ENCODE measurements around the gene KCNQ1OT1. TPM values are rescaled to one million over a fixed set of nuclear protein-coding genes. Genes with fewer than 3 reads are reported as not detected.

The KCNQ1OT1 gene
- polyA plus RNA-seq, 3 donors from 2014 or later = 0.04 to 0.12 TPM; not detected in 1

GRCh38 chr11:2566223-2567025 is 133.4 kb downstream of the KCNQ1OT1 start:
- H3K36me3 Mint-ChIP-seq = no peaks in the 10 kb centered on the region
- H3K9me3 Mint-ChIP-seq = no peaks in the 10 kb centered on the region
- H3K4me1 Mint-ChIP-seq = peaks cover 0 to 2% of the 10 kb centered on the region in 2 donors
- no peak overlapping the region for H3K27ac Mint-ChIP-seq
- peaks cover 0 to 6% (median 0%) of the 10 kb centered on the region in 3 donors for H3K27me3 Mint-ChIP-seq (ENCODE audit: low read depth in 3 of 3)
- H3K4me3 Mint-ChIP-seq = no peak overlapping the region
- DNase-seq = no peak

- H3K36me3 Mint-ChIP-seq = no peaks in the 10 kb centered on the region
- H3K27ac Mint-ChIP-seq = no peak overlapping the region
- peaks cover 0 to 6% (median 0%) of the 10 kb centered on the region in 3 donors for H3K27me3 Mint-ChIP-seq (ENCODE audit: low read depth in 3 of 3)
Observed at GRCh38 chr11:2565447-2566222, 134.2 kb downstream of the KCNQ1OT1 start.

DNA sequence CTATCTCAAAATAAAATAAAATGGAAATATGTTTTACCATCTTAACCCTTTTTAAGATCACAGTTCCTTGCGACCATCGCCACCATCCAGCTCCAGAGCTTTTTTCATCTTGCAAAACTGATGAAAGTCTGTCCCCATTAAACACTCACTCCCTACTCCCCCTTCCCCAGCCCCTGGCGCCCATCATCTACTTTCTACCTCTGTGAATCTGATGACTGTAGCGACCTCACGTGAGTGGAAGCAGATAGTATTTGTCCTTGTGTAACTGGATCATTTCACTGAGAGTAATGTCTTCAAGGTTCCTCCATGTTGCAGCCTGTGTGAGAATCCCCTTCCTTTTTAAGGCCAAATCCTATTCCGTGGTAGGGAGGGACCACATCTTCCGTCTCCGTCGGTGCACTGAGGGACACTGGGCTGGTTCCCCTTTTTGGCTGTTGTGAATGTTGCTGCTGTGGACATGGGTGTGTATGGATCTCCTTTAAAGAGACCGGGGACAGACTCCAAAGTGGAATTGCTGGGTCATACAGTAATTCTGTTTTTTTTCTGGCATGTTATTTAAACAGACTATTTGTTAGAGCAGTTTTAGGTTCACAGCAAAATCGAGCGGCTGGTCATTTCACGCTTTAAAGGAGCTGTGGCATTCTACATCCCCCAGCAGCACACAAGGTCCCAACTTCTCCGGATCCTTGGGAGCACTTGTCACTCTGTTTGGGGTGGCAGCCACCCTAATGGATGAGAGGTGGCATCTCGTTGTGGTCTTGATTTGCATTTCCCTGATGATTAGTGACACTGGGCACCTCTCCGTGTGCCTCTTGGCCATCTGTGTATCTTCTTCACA is 135.0 kb downstream of the KCNQ1OT1 start:
- H3K27ac Mint-ChIP-seq = no peak overlapping the region
- no peak for DNase-seq
- H3K4me3 Mint-ChIP-seq = no peak overlapping the region
- H3K27me3 Mint-ChIP-seq (ENCODE audit: low read depth in 3 of 3) = peaks cover 0 to 6% (median 0%) of the 10 kb centered on the region in 3 donors
- no peaks in the 10 kb centered on the region for H3K9me3 Mint-ChIP-seq
- H3K4me1 Mint-ChIP-seq = peaks cover 0 to 2% of the 10 kb centered on the region in 2 donors
- H3K36me3 Mint-ChIP-seq = no peaks in the 10 kb centered on the region

More at GRCh38 chr11:2565447-2566222, 134.2 kb downstream of the KCNQ1OT1 start:
- Mint-ChIP-seq H3K4me1 (peaks cover 0 to 2% of the 10 kb centered on the region in 2 donors), H3K9me3 (no peaks in the 10 kb centered on the region), H3K4me3 (no peak overlapping the region)
- DNase-seq = no peak

GRCh38 chr11:2564008-2564530 is 135.7 kb downstream of the KCNQ1OT1 start:
- DNase-seq = no peak
- Mint-ChIP-seq H3K4me3 (no peak overlapping the region), H3K36me3 (no peaks in the 10 kb centered on the region), H3K27me3 (ENCODE audit: low read depth in 3 of 3) (peaks cover 0 to 6% (median 0%) of the 10 kb centered on the region in 3 donors), H3K27ac (no peak overlapping the region), H3K9me3 (no peaks in the 10 kb centered on the region), H3K4me1 (peaks cover 0 to 2% of the 10 kb centered on the region in 2 donors)

DNA sequence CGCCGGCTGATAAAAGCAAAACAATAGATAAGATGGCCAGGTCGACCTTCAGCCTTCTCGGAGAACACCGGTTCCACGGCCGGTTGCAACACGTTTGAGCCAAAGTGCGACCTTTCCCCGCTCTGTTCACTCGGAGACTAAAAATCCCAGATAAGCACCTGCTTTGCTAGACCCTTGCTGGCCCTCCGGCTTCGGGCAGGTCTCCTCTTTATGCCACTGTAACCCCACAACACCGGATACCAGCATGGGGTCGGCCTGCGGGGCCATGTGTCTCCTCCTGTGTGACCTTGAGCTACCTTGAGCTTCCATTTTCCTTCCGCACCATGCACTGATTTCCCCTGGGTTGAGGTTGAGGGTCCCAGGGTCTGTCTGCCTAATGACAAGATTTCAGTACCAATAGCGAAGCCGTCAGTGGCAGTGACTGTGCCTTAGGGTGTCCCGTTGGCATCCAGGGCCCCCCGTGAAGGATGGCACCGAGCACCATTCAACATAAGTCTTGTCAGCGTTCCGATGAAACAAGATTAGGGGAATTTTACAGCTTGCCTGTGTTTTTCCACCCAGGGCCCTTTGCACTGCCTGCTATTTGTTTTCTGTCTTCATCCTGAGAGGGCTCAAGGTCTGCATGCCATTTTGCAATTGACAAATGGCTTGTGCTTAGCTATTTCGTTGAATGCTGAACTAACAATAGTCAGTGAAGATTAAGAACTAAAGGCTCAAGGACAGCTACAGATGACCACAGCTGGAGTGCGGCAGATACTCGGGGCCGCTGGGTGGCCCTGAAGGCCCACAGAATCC is 136.4 kb downstream of the KCNQ1OT1 start:
- Mint-ChIP-seq H3K27ac (no peak overlapping the region), H3K9me3 (no peaks in the 10 kb centered on the region), H3K4me1 (no peaks in the 10 kb centered on the region), H3K4me3 (no peak overlapping the region), H3K36me3 (no peaks in the 10 kb centered on the region), H3K27me3 (ENCODE audit: low read depth in 3 of 3) (peaks cover 0 to 6% (median 0%) of the 10 kb centered on the region in 3 donors)
- no peak for DNase-seq

GRCh38 chr11:2562890-2563212 is 136.9 kb downstream of the KCNQ1OT1 start:
- Mint-ChIP-seq H3K36me3 (no peaks in the 10 kb centered on the region), H3K4me1 (no peaks in the 10 kb centered on the region), H3K27ac (no peak overlapping the region), H3K9me3 (no peaks in the 10 kb centered on the region), H3K27me3 (ENCODE audit: low read depth in 3 of 3) (peaks cover 0 to 6% (median 0%) of the 10 kb centered on the region in 3 donors), H3K4me3 (no peak overlapping the region)
- DNase-seq = no peak

GRCh38 chr11:2561696-2562581 is 137.9 kb downstream of the KCNQ1OT1 start:
- Mint-ChIP-seq H3K27ac (no peak overlapping the region), H3K36me3 (no peaks in the 10 kb centered on the region), H3K27me3 (ENCODE audit: low read depth in 3 of 3) (peaks cover 0 to 6% (median 0%) of the 10 kb centered on the region in 3 donors), H3K4me1 (no peaks in the 10 kb centered on the region), H3K9me3 (no peaks in the 10 kb centered on the region), H3K4me3 (no peak overlapping the region)
- DNase-seq = no peak

DNA sequence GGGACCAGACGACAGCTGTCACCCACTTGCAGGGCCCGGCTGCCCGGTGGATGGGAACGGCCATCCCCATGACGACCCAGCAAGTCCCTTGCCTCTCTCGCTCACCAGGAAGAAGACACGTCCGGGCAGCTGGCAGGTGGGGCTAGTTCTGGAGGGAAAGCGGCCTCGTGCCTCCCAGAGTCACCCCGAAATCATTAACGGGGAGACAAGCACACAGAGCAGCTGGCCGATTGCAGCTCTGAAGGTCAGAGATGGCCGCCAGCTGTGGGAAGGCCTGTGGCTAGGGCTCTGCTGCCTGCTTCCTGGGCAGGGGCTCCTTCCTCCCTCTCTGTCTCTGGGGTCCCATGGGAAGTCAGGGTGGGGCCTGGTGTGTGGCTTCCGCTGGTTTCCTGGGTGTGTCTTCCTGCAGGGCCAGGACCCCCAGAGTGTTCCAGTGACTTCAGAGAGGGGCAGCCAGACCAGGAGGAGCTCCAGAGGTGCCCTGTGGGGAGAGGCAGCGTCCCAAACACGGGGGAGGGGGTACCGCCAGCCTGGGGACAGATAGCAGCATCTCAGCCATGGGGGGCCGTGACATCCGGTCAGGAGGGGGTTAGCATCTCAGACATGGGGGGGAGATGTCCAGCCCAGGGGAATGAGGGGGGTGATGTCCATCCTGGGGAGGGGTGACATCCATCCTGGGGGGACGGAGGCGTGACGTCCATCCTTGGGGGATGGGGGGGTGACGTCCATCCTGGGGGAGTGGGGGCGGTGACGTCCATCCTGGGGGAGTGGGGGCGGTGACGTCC is 140.1 kb downstream of the KCNQ1OT1 start:
- Mint-ChIP-seq H3K4me1 (no peaks in the 10 kb centered on the region), H3K4me3 (no peak overlapping the region), H3K27me3 (ENCODE audit: low read depth in 3 of 3) (peaks cover 0 to 6% (median 0%) of the 10 kb centered on the region in 3 donors), H3K9me3 (no peaks in the 10 kb centered on the region), H3K36me3 (no peaks in the 10 kb centered on the region), H3K27ac (no peak overlapping the region)
- no peak for DNase-seq

DNA sequence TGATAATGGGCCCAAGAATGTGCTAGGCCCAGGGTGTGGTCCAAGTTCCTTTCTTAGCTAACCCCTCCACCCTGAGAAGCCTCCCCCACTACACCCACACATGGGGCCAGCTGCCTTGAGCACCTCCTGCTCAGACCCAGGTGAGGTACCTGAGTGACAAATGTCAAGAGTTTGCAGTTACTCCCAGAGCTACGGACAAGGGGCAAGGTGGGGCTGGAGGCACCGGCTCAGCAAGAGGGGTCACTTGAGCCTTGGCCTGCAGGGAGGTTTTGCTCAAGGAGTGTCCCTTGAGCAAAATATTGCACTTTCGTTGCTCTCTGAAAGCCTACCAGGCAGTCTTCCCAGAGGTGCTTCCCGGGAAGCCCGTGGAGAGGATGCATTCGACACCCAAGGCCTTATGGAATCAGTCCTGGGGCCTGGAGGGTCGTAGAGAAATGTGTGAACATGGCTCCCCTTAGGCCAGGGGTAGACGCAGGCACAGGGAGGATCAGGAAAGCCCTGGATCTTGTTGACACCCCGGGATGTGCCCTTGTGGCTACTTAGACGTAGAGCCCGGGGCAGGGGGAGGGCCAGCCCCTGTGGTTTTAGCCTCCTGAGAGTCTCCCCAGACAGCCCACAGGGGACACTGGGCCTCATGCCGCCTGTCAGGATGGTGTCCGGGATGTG is 140.8 kb downstream of the KCNQ1OT1 start:
- no peak overlapping the region for H3K27ac Mint-ChIP-seq
- no peak for DNase-seq
- H3K4me1 Mint-ChIP-seq = no peaks in the 10 kb centered on the region
- H3K36me3 Mint-ChIP-seq = no peaks in the 10 kb centered on the region
- H3K27me3 Mint-ChIP-seq (ENCODE audit: low read depth in 3 of 3) = peaks cover 0 to 2% (median 0%) of the 10 kb centered on the region in 3 donors
- no peaks in the 10 kb centered on the region for H3K9me3 Mint-ChIP-seq
- no peak overlapping the region for H3K4me3 Mint-ChIP-seq

GRCh38 chr11:2558397-2558796 is 141.4 kb downstream of the KCNQ1OT1 start:
- DNase-seq = no peak
- H3K27ac Mint-ChIP-seq = no peak overlapping the region
- H3K4me3 Mint-ChIP-seq = no peak overlapping the region
- H3K9me3 Mint-ChIP-seq = no peaks in the 10 kb centered on the region
- peaks cover 0 to 3% (median 0%) of the 10 kb centered on the region in 3 donors for H3K27me3 Mint-ChIP-seq (ENCODE audit: low read depth in 3 of 3)
- no peaks in the 10 kb centered on the region for H3K4me1 Mint-ChIP-seq
- no peaks in the 10 kb centered on the region for H3K36me3 Mint-ChIP-seq
